ENCODE measurements around the gene CFAP46.

The CFAP46 gene

DNA sequence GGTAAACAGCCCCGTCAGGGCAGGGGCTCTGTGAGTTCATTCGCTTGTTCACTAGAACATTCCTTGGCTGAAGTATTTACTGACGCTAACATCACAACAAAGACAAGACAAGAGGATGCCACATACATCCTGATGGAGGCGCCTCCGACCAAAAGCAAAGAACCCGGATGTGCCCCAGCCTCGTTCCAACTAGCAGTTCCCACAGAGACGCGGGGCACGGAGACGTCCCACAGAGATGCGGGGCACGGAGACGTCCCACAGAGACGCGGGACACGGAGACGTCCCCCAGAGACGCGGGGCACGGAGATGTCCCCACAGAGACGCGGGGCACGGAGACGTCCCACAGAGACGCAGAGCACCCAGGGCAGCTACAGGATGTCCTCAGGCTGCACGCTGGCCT is 35.4 kb upstream of the CFAP46 start:
- Histone ChIP-seq H3K4me2 (ENCODE audit: low read depth, low read length, poor library complexity, severe bottlenecking) (no peak overlapping the region), H4K20me1 (ENCODE audit: low read depth, low read length) (no peaks in the 10 kb centered on the region), H3F3A (ENCODE audit: insufficient read depth) (no peaks in the 10 kb centered on the region), H3K9me2 (replicated peaks; ENCODE audit: insufficient read depth, low read length) (no peaks in the 10 kb centered on the region), H3K9ac (ENCODE audit: low read length) (no peak overlapping the region), H3K79me2 (ENCODE audit: insufficient read depth, low read length) (no peaks in the 10 kb centered on the region), H3K36me3 (ENCODE audit: low read length) (no peaks in the 10 kb centered on the region), H3K9me3 (ENCODE audit: insufficient read depth, low read length) (no peaks in the 10 kb centered on the region), H3K27me3 (ENCODE audit: low read length) (no peaks in the 10 kb centered on the region), H3K27ac (ENCODE audit: low read depth, low read length) (no peak overlapping the region), H2AFZ (ENCODE audit: low read depth, low read length, severe bottlenecking) (no peak overlapping the region), H3K4me3 (ENCODE audit: insufficient read depth, low read length, poor library complexity, severe bottlenecking) (no peak overlapping the region)
- TF ChIP-seq EZH2phosphoT487 (conservative IDR thresholded peaks at IDR 0.05; ENCODE audit: low read length) (no peak), CTCF (IDR thresholded peaks at IDR 0.05; ENCODE audit: insufficient read depth, low read length, poor library complexity, severe bottlenecking) (no peak)

GRCh38 chr10:132977076-132977475 is 34.7 kb upstream of the CFAP46 start:
- no peak overlapping the region for H3K4me3 ChIP-seq (ENCODE audit: insufficient read depth, low read length, poor library complexity, severe bottlenecking)
- no peaks in the 10 kb centered on the region for H3F3A ChIP-seq (ENCODE audit: insufficient read depth)
- H3K9ac ChIP-seq (ENCODE audit: low read length), result no peak overlapping the region
- no peaks in the 10 kb centered on the region for H3K79me2 ChIP-seq (ENCODE audit: insufficient read depth, low read length)
- no peaks in the 10 kb centered on the region for H3K36me3 ChIP-seq (ENCODE audit: low read length)
- no peak overlapping the region for H2AFZ ChIP-seq (ENCODE audit: low read depth, low read length, severe bottlenecking)
- H3K27ac ChIP-seq (ENCODE audit: low read depth, low read length), result no peak overlapping the region
- H3K9me3 ChIP-seq (ENCODE audit: insufficient read depth, low read length), result no peaks in the 10 kb centered on the region
- no peaks in the 10 kb centered on the region for H4K20me1 ChIP-seq (ENCODE audit: low read depth, low read length)
- no peaks in the 10 kb centered on the region for H3K9me2 ChIP-seq (replicated peaks; ENCODE audit: insufficient read depth, low read length)
- H3K27me3 ChIP-seq (ENCODE audit: low read length), result no peaks in the 10 kb centered on the region
- no peak overlapping the region for H3K4me2 ChIP-seq (ENCODE audit: low read depth, low read length, poor library complexity, severe bottlenecking)
- no peak for TF ChIP-seq EZH2phosphoT487 (conservative IDR thresholded peaks at IDR 0.05; ENCODE audit: low read length)
- TF ChIP-seq CTCF (IDR thresholded peaks at IDR 0.05; ENCODE audit: insufficient read depth, low read length, poor library complexity, severe bottlenecking), result no peak

DNA sequence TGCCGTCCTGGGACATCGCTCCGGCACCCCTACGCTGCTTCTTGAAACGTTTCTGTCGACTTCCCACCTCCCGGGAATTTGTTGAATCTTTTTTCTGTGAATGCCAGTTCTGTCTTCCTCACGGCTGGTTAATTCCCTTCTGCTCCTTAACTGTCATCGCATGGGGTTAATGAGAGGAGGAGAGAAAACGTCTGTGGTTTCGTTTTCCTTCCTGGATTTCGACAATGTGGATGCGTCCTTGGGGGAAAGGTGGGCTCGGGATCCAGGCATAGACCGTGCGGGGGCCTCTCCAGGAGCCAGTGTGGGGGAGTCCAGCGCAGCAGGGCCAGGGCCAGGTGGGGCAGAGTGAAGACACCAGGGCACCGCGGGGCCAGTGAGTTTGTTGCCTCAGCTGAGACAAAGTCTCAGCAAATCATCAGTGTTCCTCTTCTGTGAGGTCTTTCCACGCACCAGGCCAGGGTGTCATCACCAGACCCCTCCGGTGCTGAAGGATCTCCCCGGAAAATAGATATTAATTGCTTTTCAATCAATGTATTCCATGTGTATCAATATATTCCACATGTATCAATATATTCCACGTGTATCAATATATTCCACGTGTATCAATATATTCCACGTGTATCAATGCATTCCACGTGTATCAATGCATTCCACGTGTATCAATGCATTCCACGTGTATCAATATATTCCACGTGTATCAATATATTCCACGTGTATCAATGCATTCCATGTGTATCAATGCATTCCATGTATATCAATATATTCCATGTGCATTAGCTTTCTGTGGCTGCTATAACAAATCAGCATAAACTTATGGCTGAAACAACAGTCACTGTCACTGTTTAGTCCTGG is 33.7 kb upstream of the CFAP46 start:
- Histone ChIP-seq H3F3A (ENCODE audit: insufficient read depth) (no peaks in the 10 kb centered on the region), H3K4me2 (ENCODE audit: low read depth, low read length, poor library complexity, severe bottlenecking) (no peak overlapping the region), H3K27me3 (ENCODE audit: low read length) (no peaks in the 10 kb centered on the region), H3K4me3 (ENCODE audit: insufficient read depth, low read length, poor library complexity, severe bottlenecking) (no peak overlapping the region), H4K20me1 (ENCODE audit: low read depth, low read length) (no peaks in the 10 kb centered on the region), H3K79me2 (ENCODE audit: insufficient read depth, low read length) (no peaks in the 10 kb centered on the region), H3K9ac (ENCODE audit: low read length) (no peak overlapping the region), H3K36me3 (ENCODE audit: low read length) (no peaks in the 10 kb centered on the region), H3K27ac (ENCODE audit: low read depth, low read length) (no peak overlapping the region), H3K9me3 (ENCODE audit: insufficient read depth, low read length) (no peaks in the 10 kb centered on the region), H2AFZ (ENCODE audit: low read depth, low read length, severe bottlenecking) (no peak overlapping the region), H3K9me2 (replicated peaks; ENCODE audit: insufficient read depth, low read length) (no peaks in the 10 kb centered on the region)
- TF ChIP-seq CTCF (IDR thresholded peaks at IDR 0.05; ENCODE audit: insufficient read depth, low read length, poor library complexity, severe bottlenecking), result no peak
- no peak for TF ChIP-seq EZH2phosphoT487 (conservative IDR thresholded peaks at IDR 0.05; ENCODE audit: low read length)

Data from SU-DHL-6 (cell line).